CD14-positive monocyte (primary cell): Measurements from ENCODE around the gene IL23R. TPM values are rescaled to one million over a fixed set of nuclear protein-coding genes. Genes with fewer than 3 reads are reported as not detected.

Source experiments
- DNase-seq, 3 donors: peaks; one replicate each; pipeline ENCODE4 v3.0.0-alpha.2; 2011 to 2022
- H2AFZ ChIP-seq: 2 replicates; pipeline ENCODE4 v1.6.0; 2012; ENCODE audit warnings: mild to moderate bottlenecking, low read depth, low read length, inconsistent platforms; ENCODE audit not compliant: insufficient read depth, poor library complexity, severe bottlenecking
- H3K27ac ChIP-seq, 2 donors: 1 replicate in 1 of 2; 2 replicates in 1 of 2; pipeline ENCODE4 v1.5.1; 2012 to 2013; ENCODE audit warnings: low read length in 2 of 2, control low read depth in 1 of 2, inconsistent platforms in 1 of 2, low read depth in 1 of 2, mild to moderate bottlenecking in 1 of 2
- H3K27me3 ChIP-seq, 2 donors: one replicate each; pipeline versions ENCODE4 v1.6.0 to v1.6.1; 2011 to 2013; ENCODE audit warnings: low read length in 2 of 2; ENCODE audit not compliant: control insufficient read depth in 2 of 2, insufficient read depth in 2 of 2
- H3K36me3 ChIP-seq, 2 donors: replicated peaks in 1 of 2; 1 replicate in 1 of 2; 2 replicates in 1 of 2; pipeline versions ENCODE4 v1.5.1 to v1.6.1; 2012 to 2013; ENCODE audit warnings: low read length in 2 of 2, control low read depth in 1 of 2, inconsistent platforms in 1 of 2, mild to moderate bottlenecking in 1 of 2; ENCODE audit not compliant: insufficient read depth in 2 of 2, control insufficient read depth in 1 of 2
- H3K4me1 ChIP-seq, 2 donors: 1 replicate in 1 of 2; 2 replicates in 1 of 2; pipeline versions ENCODE4 v1.5.1 to v1.6.1; 2012 to 2013; ENCODE audit warnings: low read length in 2 of 2, control low read depth in 1 of 2, inconsistent platforms in 1 of 2, mild to moderate bottlenecking in 1 of 2, moderate library complexity in 1 of 2; ENCODE audit not compliant: insufficient read depth in 2 of 2, control insufficient read depth in 1 of 2
- H3K4me2 ChIP-seq: replicated peaks from 2 replicates; pipeline ENCODE3; 2012; ENCODE audit warnings: low read length, moderate library complexity, mild to moderate bottlenecking; ENCODE audit not compliant: poor library complexity, severe bottlenecking; ENCODE audit errors: extremely low read depth
- H3K4me3 ChIP-seq, 3 experiments: fragments of 200-600 bp in 1 of 3; sonication (generic) in 1 of 3; replicated peaks in 1 of 3; 1 replicate in 2 of 3; 2 replicates in 1 of 3; pipeline ENCODE4 v1.5.1; 2011 to 2013; ENCODE audit warnings: low read length in 3 of 3, mild to moderate bottlenecking in 3 of 3, control low read depth in 2 of 3, low read depth in 2 of 3, inconsistent platforms in 1 of 3, moderate library complexity in 1 of 3
- H3K79me2 ChIP-seq: 2 replicates; pipeline ENCODE4 v1.6.0; 2012; ENCODE audit warnings: mild to moderate bottlenecking, control low read depth, inconsistent platforms, low read length, moderate library complexity; ENCODE audit not compliant: insufficient read depth
- H3K9ac ChIP-seq: 2 replicates; pipeline ENCODE4 v1.6.0; 2017; ENCODE audit warnings: low read length, mild to moderate bottlenecking; ENCODE audit not compliant: insufficient read depth, poor library complexity, severe bottlenecking
- H3K9me3 ChIP-seq, 2 donors: replicated peaks in 1 of 2; 1 replicate in 1 of 2; 2 replicates in 1 of 2; pipeline versions ENCODE4 v1.5.1 to v1.6.1; 2012 to 2013; ENCODE audit warnings: low read length in 2 of 2, control low read depth in 1 of 2; ENCODE audit not compliant: control insufficient read depth in 1 of 2, insufficient read depth in 1 of 2
- H4K20me1 ChIP-seq: 2 replicates; pipeline ENCODE4 v1.6.0; 2012; ENCODE audit warnings: mild to moderate bottlenecking, low read length, control low read depth, moderate library complexity; ENCODE audit not compliant: insufficient read depth
- H3K27ac Mint-ChIP-seq, 7 donors: one replicate each; pipeline ENCODE4 v1.8.0; 2020; ENCODE audit warnings: mild to moderate bottlenecking in 7 of 7, mixed read lengths in 7 of 7, moderate library complexity in 6 of 7, inconsistent platforms in 2 of 7
- H3K27me3 Mint-ChIP-seq, 3 donors: one replicate each; pipeline ENCODE4 v1.8.0; 2021 to 2022; ENCODE audit warnings: low read depth in 3 of 3, mild to moderate bottlenecking in 3 of 3, mixed read lengths in 3 of 3, moderate library complexity in 3 of 3, inconsistent platforms in 1 of 3
- H3K36me3 Mint-ChIP-seq, 2 donors: one replicate each; pipeline ENCODE4 v1.8.0; 2020; ENCODE audit warnings: mixed read lengths in 2 of 2, inconsistent platforms in 1 of 2, mild to moderate bottlenecking in 1 of 2
- H3K4me1 Mint-ChIP-seq: one replicate; pipeline ENCODE4 v1.8.0; 2020; ENCODE audit warnings: mild to moderate bottlenecking, mixed read lengths
- H3K4me3 Mint-ChIP-seq, 2 donors: one replicate each; pipeline ENCODE4 v1.8.0; 2020; ENCODE audit warnings: mild to moderate bottlenecking in 2 of 2, mixed read lengths in 2 of 2, moderate library complexity in 1 of 2
- H3K9me3 Mint-ChIP-seq, 7 donors: one replicate each; pipeline ENCODE4 v1.8.0; 2020 to 2022; ENCODE audit warnings: mixed read lengths in 7 of 7, mild to moderate bottlenecking in 6 of 7, moderate library complexity in 6 of 7, inconsistent platforms in 2 of 7
- CTCF ChIP-seq: fragments of 200-600 bp; IDR thresholded peaks from one replicate; pipeline ENCODE4 v1.8.0; 2022; ENCODE audit warnings: antibody characterized with exemption, mild to moderate bottlenecking
- WGBS: methylation state at CpG from one replicate; pipeline ENCODE4 v1.1.5; 2013; ENCODE audit warnings: missing lambda C conversion rate; ENCODE audit not compliant: insufficient coverage; 5-methylcytosine and 5-hydroxymethylcytosine counted together
- intact Hi-C, 2 donors: fragments of 100-400 bp; cut with micrococcal nuclease; formaldehyde crosslinking; loops; one replicate each; pipeline versions ENCODE4 v1.15.0 to v1.15.1; 2023
- polyA plus RNA-seq, 3 donors: library from polyadenylated mRNA; depleted of rRNA in 1 of 3; unstranded in 2 of 3; stranded (reverse) in 1 of 3; fragments of 300-500 nt in 2 of 3; fragments of >200 nt in 1 of 3; fragmentation: Illumina TruSeq in 2 of 3; gene quantifications; 1 replicate in 2 of 3; 2 replicates in 1 of 3; pipeline ENCODE4 v1.2.3, GENCODE V29; 2012 to 2021

The IL23R gene
- polyA plus RNA-seq, 3 donors = not detected

- no peaks in the 10 kb centered on the region for H3K36me3 ChIP-seq
- WGBS = no CpG with 5 or more reads among the region's 5 CpGs
- no peaks in the 10 kb centered on the region for H3K27me3 ChIP-seq
- Mint-ChIP-seq H3K9me3 (peaks cover 0 to 7% (median 0%) of the 10 kb centered on the region in 7 donors), H3K4me1 (no peaks in the 10 kb centered on the region), H3K27ac (no peak overlapping the region), H3K4me3 (no peak overlapping the region), H3K36me3 (no peaks in the 10 kb centered on the region), H3K27me3 (peaks cover 0 to 2% (median 0%) of the 10 kb centered on the region in 3 donors)
- intact Hi-C loops = no loop called here
- H4K20me1 ChIP-seq = no peaks in the 10 kb centered on the region
- no peak for DNase-seq
- H3K79me2 ChIP-seq = no peaks in the 10 kb centered on the region
- H3K4me1 ChIP-seq = no peaks in the 10 kb centered on the region
- H3K27ac ChIP-seq = no peak overlapping the region
- H3K9ac ChIP-seq = no peak overlapping the region
- no peaks in the 10 kb centered on the region for H3K9me3 ChIP-seq
- TF ChIP-seq CTCF = no peak
- H2AFZ ChIP-seq = no peak overlapping the region
- no peak overlapping the region for H3K4me3 ChIP-seq
- H3K4me2 ChIP-seq = no peak overlapping the region
These were observed 90.9 kb downstream of the IL23R start for GRCh38 chr1:67257173-67257535.

DNA sequence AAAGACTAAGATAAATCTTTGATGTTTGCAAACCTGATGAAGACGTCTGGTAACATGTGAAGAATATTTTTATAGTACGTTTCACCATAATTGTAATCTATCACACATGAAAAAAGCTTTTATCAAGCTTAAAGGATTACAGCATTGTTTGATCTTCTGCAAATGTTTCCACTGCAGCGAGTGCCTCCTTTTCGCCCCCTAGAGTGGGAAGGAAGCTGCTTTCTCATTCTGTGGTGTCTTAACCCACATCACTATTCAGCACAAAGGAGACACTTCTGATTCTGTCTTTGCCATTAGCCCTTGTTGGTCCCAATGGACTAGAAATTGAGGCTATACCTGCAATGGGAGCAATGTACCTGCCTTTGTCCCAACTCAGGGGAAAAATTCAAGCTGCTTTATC is 95.4 kb downstream of the IL23R start:
- WGBS = no CpG with 5 or more reads among the region's 4 CpGs
- H3K9me3 ChIP-seq = no peaks in the 10 kb centered on the region
- peaks cover 0 to 2% (median 0%) of the 10 kb centered on the region in 3 donors for H3K27me3 Mint-ChIP-seq
- TF ChIP-seq CTCF = no peak
- no peak overlapping the region for H3K4me2 ChIP-seq
- no peaks in the 10 kb centered on the region for H3K9me3 Mint-ChIP-seq
- H3K27me3 ChIP-seq = no peaks in the 10 kb centered on the region
- no peaks in the 10 kb centered on the region for H3K4me1 ChIP-seq
- no peak overlapping the region for H2AFZ ChIP-seq
- H3K27ac Mint-ChIP-seq = no peak overlapping the region
- no peaks in the 10 kb centered on the region for H3K36me3 Mint-ChIP-seq
- intact Hi-C loops = no loop called here
- H3K4me3 Mint-ChIP-seq = no peak overlapping the region
- H3K79me2 ChIP-seq = no peaks in the 10 kb centered on the region
- H3K36me3 ChIP-seq = no peaks in the 10 kb centered on the region
- H3K4me3 ChIP-seq = no peak overlapping the region
- no peak overlapping the region for H3K27ac ChIP-seq
- no peak overlapping the region for H3K9ac ChIP-seq
- H3K4me1 Mint-ChIP-seq = peaks cover 6% of the 10 kb centered on the region
- no peak for DNase-seq
- no peaks in the 10 kb centered on the region for H4K20me1 ChIP-seq
